A549 treated with dexamethasone at 1 μM for 4 hours (cell line): ENCODE measurements around the gene IMP4. TPM values are rescaled to one million over a fixed set of nuclear protein-coding genes. Genes with fewer than 3 reads are reported as not detected.

ENCODE experiments used
- total RNA-seq: library from RNA; stranded (reverse); fragments of 200-300 nt; extraction: Qiagen RNA extraction; gene quantifications from 5 replicates; pipeline ENCODE4 v1.2.3, GENCODE V29; 2022

The IMP4 gene, protein sequence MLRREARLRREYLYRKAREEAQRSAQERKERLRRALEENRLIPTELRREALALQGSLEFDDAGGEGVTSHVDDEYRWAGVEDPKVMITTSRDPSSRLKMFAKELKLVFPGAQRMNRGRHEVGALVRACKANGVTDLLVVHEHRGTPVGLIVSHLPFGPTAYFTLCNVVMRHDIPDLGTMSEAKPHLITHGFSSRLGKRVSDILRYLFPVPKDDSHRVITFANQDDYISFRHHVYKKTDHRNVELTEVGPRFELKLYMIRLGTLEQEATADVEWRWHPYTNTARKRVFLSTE
- total RNA-seq = 147 to 166 TPM (median 152 TPM) in 5 replicates

DNA sequence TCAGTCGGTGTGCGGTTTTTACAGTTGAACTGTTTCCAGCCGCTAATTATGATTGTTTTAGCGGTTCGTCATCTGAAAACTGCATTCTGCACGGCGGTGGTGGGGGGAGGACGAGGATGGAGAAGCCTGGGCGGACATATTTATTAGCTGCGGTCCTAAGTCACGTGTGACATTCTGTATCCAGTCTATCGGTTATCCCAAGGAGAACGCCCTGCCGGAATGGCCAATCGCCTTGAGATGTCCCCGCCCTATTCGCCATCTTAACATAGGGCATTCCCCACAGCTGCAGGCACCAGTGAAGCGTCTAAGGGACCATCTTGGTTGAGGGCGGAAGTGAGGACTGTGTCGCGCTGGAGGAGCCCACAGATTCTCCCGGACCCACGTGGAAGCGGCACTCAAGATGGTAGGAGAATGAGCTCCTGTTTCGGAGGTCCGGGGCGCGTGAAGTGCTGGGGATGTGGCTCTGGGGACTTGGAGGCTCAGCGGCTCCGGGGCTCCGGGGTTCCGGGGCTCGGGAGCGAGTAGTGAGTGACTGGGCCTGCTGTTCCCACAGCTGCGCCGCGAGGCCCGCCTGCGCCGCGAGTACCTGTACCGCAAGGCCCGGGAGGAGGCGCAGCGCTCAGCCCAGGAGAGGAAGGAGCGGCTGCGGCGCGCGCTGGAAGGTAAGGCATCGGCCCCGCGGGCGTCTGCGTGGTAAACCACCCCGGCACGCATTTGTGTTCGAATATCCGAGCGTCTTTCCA lies at the start of gene IMP4:
IMP4 (plus strand) TSS at position 365 of the 743 bp plus-strand sequence; CDS start at position 401, 36 bp downstream.

GRCh38 chr2:130355578-130356431 lies 13.1 kb downstream of the IMP4 start, which contains the start of gene PTPN18:
TSS of gene PTPN18 (plus strand) at chr2:130356056. CDS start at chr2:130356108, 52 bp downstream.

Other genes with a start within 250 kb of the IMP4 start
- not detected in 5 replicates for gene POTEF, start 213.7 kb upstream of the IMP4 start, total RNA-seq
- 4.6 to 6.0 TPM (median 5.1 TPM) in 5 replicates for gene CCDC74B, start 197.8 kb upstream of the IMP4 start, total RNA-seq
- gene SMPD4, start 161.3 kb upstream of the IMP4 start, total RNA-seq = 61.8 to 83.6 TPM (median 81.2 TPM) in 5 replicates
- 283 to 351 TPM (median 338 TPM) in 5 replicates for gene MZT2B, start 160.6 kb upstream of the IMP4 start, total RNA-seq
- gene TUBA3E, start 144.5 kb upstream of the IMP4 start, total RNA-seq = 4.4 to 6.3 TPM (median 5.5 TPM) in 5 replicates
- 25.2 to 33.6 TPM (median 33.3 TPM) in 5 replicates for gene PTPN18, start 13.2 kb downstream of the IMP4 start, total RNA-seq
- 0.01 TPM in 1 of 5 replicates, not detected in the others for gene POTEI, start 166.4 kb downstream of the IMP4 start, total RNA-seq
- 0.13 TPM in 1 of 5 replicates, not detected in the others for gene CFC1B, start 178.3 kb downstream of the IMP4 start, total RNA-seq